Activated CD8-positive, alpha-beta memory T cell treated with anti-CD3 and anti-CD28 coated beads, Interleukin-2, amount 10 ng/mL, durations not matched to agents 7 days and 5 days (primary cell): ENCODE data around the gene POLE3. TPM values are rescaled to one million over a fixed set of nuclear protein-coding genes. Genes with fewer than 3 reads are reported as not detected.
A peak's percentile ranks its signal among the peaks of the same experiment; 100 is the strongest.
"Not testable (repeated sequence)": the region's sequence is repeated elsewhere in the genome, so short reads cannot be mapped to it uniquely, and the experiment has no call there.

ENCODE experiments used
- ATAC-seq: fragments of 150-1000 bp; cut with Tn5 transposase; one replicate; pipeline ENCODE4 v1.10.0; 2021; ENCODE audit warnings: moderate library complexity
- CTCF ChIA-PET: fragments of 350-600 bp; sonication (Branson Sonifier 250); formaldehyde crosslinking; loops from one replicate; lab custom pipeline; 2021; ENCODE audit warnings: antibody characterized with exemption; lab: Charles Lee
- DNase-seq: peaks from one replicate; pipeline ENCODE4 v3.0.0-alpha.2; 2020
- H3K27ac Mint-ChIP-seq: one replicate; pipeline ENCODE4 v1.8.0; 2021; ENCODE audit warnings: mild to moderate bottlenecking, mixed read lengths
- H3K27me3 Mint-ChIP-seq: one replicate; pipeline ENCODE4 v1.8.0; 2021; ENCODE audit warnings: mixed read lengths
- H3K36me3 Mint-ChIP-seq: one replicate; pipeline ENCODE4 v1.8.0; 2021; ENCODE audit warnings: mild to moderate bottlenecking, mixed read lengths
- H3K4me1 Mint-ChIP-seq: one replicate; pipeline ENCODE4 v1.8.0; 2021; ENCODE audit warnings: mixed read lengths
- H3K4me3 Mint-ChIP-seq: one replicate; pipeline ENCODE4 v1.8.0; 2021; ENCODE audit warnings: mild to moderate bottlenecking, moderate library complexity, mixed read lengths
- H3K9me3 Mint-ChIP-seq: one replicate; pipeline ENCODE4 v1.8.0; 2022; ENCODE audit warnings: low read depth, mixed read lengths
- total RNA-seq, 2 experiments: library from RNA; stranded (reverse); gene quantifications; one replicate each; pipeline ENCODE4 v1.2.3, GENCODE V29; 2021

The POLE3 gene
- total RNA-seq, 2 experiments from 2014 or later = 55.0 to 72.7 TPM

- CTCF ChIA-PET = interaction anchor here (1.4 to 2.0 kb wide), 2 partner anchors 229 to 231 kb away, joined by 5 to 6 read pairs; no protein-coding TSS in a partner anchor
Measured at GRCh38 chr9:113426701-113427100, 16.2 kb upstream of the POLE3 start.

GRCh38 chr9:113425072-113425471 lies 14.6 kb upstream of the POLE3 start:
- CTCF ChIA-PET = no interaction called here
- no peak overlapping the region for H3K4me3 Mint-ChIP-seq
- H3K27ac Mint-ChIP-seq = no peak overlapping the region
- no peaks in the 10 kb centered on the region for H3K4me1 Mint-ChIP-seq
- H3K9me3 Mint-ChIP-seq = no peaks in the 10 kb centered on the region
- ATAC-seq (no peak), DNase-seq (no peak)
- no peaks in the 10 kb centered on the region for H3K36me3 Mint-ChIP-seq
- H3K27me3 Mint-ChIP-seq = peaks cover 9% of the 10 kb centered on the region

More at GRCh38 chr9:113426701-113427100, 16.2 kb upstream of the POLE3 start:
- peaks cover 9% of the 10 kb centered on the region for H3K27me3 Mint-ChIP-seq
- no peak for DNase-seq
- H3K4me3 Mint-ChIP-seq = no peak overlapping the region
- no peak overlapping the region for H3K27ac Mint-ChIP-seq
- H3K36me3 Mint-ChIP-seq = no peaks in the 10 kb centered on the region
- no peaks in the 10 kb centered on the region for H3K4me1 Mint-ChIP-seq
- no peak for ATAC-seq
- no peaks in the 10 kb centered on the region for H3K9me3 Mint-ChIP-seq

- peaks cover 9% of the 10 kb centered on the region for H3K27me3 Mint-ChIP-seq
- no peak overlapping the region for H3K27ac Mint-ChIP-seq
- no peak for DNase-seq
- H3K36me3 Mint-ChIP-seq = no peaks in the 10 kb centered on the region
- H3K9me3 Mint-ChIP-seq = no peaks in the 10 kb centered on the region
- CTCF ChIA-PET = interaction anchor here (0.8 to 0.9 kb wide), 2 partner anchors 9 to 160 kb away, joined by 3 to 4 read pairs; no protein-coding TSS in a partner anchor
- no peak overlapping the region for H3K4me3 Mint-ChIP-seq
- ATAC-seq = no peak
- no peaks in the 10 kb centered on the region for H3K4me1 Mint-ChIP-seq
Measured at GRCh38 chr9:113421726-113422125, 11.3 kb upstream of the POLE3 start.

GRCh38 chr9:113417370-113417769 lies 6.9 kb upstream of the POLE3 start:
- Mint-ChIP-seq H3K27me3 (no peaks in the 10 kb centered on the region), H3K9me3 (no peaks in the 10 kb centered on the region), H3K4me3 (no peak overlapping the region), H3K36me3 (no peaks in the 10 kb centered on the region), H3K4me1 (no peaks in the 10 kb centered on the region), H3K27ac (no peak overlapping the region)
- no peak for DNase-seq
- ATAC-seq = no peak
- CTCF ChIA-PET = no interaction called here

- Mint-ChIP-seq H3K36me3 (no peaks in the 10 kb centered on the region), H3K4me3 (no peak overlapping the region), H3K27ac (no peak overlapping the region), H3K27me3 (no peaks in the 10 kb centered on the region), H3K9me3 (no peaks in the 10 kb centered on the region), H3K4me1 (peaks cover 5% of the 10 kb centered on the region)
- CTCF ChIA-PET = interaction anchor here (1.0 kb wide), 1 partner anchor 8 kb away, joined by 3 read pairs; no protein-coding TSS in a partner anchor
- DNase-seq (no peak), ATAC-seq (no peak)
Measured at GRCh38 chr9:113416149-113416721, 5.8 kb upstream of the POLE3 start.

GRCh38 chr9:113409883-113410206 lies 630 bp downstream of the POLE3 start:
- H3K27ac Mint-ChIP-seq = peak overlapping the region; percentile 99
- H3K4me3 Mint-ChIP-seq = peak overlapping the region; percentile 92

GRCh38 chr9:113409481-113409880 lies 994 bp downstream of the POLE3 start:
- no peaks in the 10 kb centered on the region for H3K27me3 Mint-ChIP-seq
- H3K4me3 Mint-ChIP-seq = peak overlapping the region; percentile 92
- peaks cover 22% of the 10 kb centered on the region for H3K36me3 Mint-ChIP-seq
- CTCF ChIA-PET = interaction anchor here (0.7 to 6.0 kb wide), 13 partner anchors 9 to 248 kb away, joined by 3 to 60 read pairs (median 4); partner anchors contain the start of genes ALAD, CDC26, FKBP15 and HDHD3
- peaks cover 37% of the 10 kb centered on the region for H3K4me1 Mint-ChIP-seq
- DNase-seq = no peak
- no peak for ATAC-seq
- H3K27ac Mint-ChIP-seq = peak overlapping the region; percentile 99
- no peaks in the 10 kb centered on the region for H3K9me3 Mint-ChIP-seq

More at GRCh38 chr9:113409883-113410206, 630 bp downstream of the POLE3 start:
- no peaks in the 10 kb centered on the region for H3K27me3 Mint-ChIP-seq
- no peaks in the 10 kb centered on the region for H3K9me3 Mint-ChIP-seq
- CTCF ChIA-PET = interaction anchor here (0.7 to 6.0 kb wide), 17 partner anchors 10 to 248 kb away, joined by 3 to 60 read pairs (median 4); partner anchors contain the start of genes ALAD, CDC26, FKBP15 and HDHD3
- peaks cover 37% of the 10 kb centered on the region for H3K4me1 Mint-ChIP-seq
- DNase-seq (no peak), ATAC-seq (no peak)
- H3K36me3 Mint-ChIP-seq = peaks cover 22% of the 10 kb centered on the region

GRCh38 chr9:113406873-113407511 lies 3.5 kb downstream of the POLE3 start:
- ATAC-seq = peak; percentile 20
- H3K9me3 Mint-ChIP-seq, H3K27me3 Mint-ChIP-seq: not testable (repeated sequence)
- Mint-ChIP-seq H3K4me1 (peaks cover 38% of the 10 kb centered on the region), H3K4me3 (peak overlapping the region; percentile 25), H3K36me3 (peaks cover 22% of the 10 kb centered on the region), H3K27ac (peak overlapping the region; percentile 75)
- DNase-seq = peak; percentile 81
- CTCF ChIA-PET = interaction anchor here (1.2 to 6.0 kb wide), 6 partner anchors 10 to 184 kb away, joined by 3 to 60 read pairs (median 4); partner anchors contain the start of genes CDC26 and PRPF4

- ATAC-seq, H3K27ac Mint-ChIP-seq: not testable (repeated sequence)
- CTCF ChIA-PET = interaction anchor here (1.6 to 6.0 kb wide), 3 partner anchors 128 to 176 kb away, joined by 5 to 60 read pairs (median 7); partner anchors contain the start of genes CDC26 and PRPF4
Measured at GRCh38 chr9:113406353-113406752, 4.1 kb downstream of the POLE3 start.

GRCh38 chr9:113403646-113404045 lies 6.8 kb downstream of the POLE3 start:
- H3K27ac Mint-ChIP-seq = no peak overlapping the region
- CTCF ChIA-PET = interaction anchor here (0.7 to 5.1 kb wide), 7 partner anchors 51 to 254 kb away, joined by 3 to 26 read pairs (median 4); partner anchors contain the start of genes CDC26, PRPF4 and WDR31
- H3K4me3 Mint-ChIP-seq = no peak overlapping the region
- no peaks in the 10 kb centered on the region for H3K9me3 Mint-ChIP-seq
- ATAC-seq = no peak
- H3K36me3 Mint-ChIP-seq = peaks cover 13% of the 10 kb centered on the region
- H3K27me3 Mint-ChIP-seq = no peaks in the 10 kb centered on the region
- peaks cover 41% of the 10 kb centered on the region for H3K4me1 Mint-ChIP-seq
- DNase-seq = no peak

More at GRCh38 chr9:113406353-113406752, 4.1 kb downstream of the POLE3 start:
- peaks cover 22% of the 10 kb centered on the region for H3K36me3 Mint-ChIP-seq
- peaks cover 39% of the 10 kb centered on the region for H3K4me1 Mint-ChIP-seq
- H3K4me3 Mint-ChIP-seq, DNase-seq, H3K27me3 Mint-ChIP-seq, H3K9me3 Mint-ChIP-seq: not testable (repeated sequence)

GRCh38 chr9:113401027-113401792 lies 9.3 kb downstream of the POLE3 start, which contains the start of gene ALAD:
Gene ALAD (minus strand): TSS chr9:113401284. CDS start chr9:113393559, 7,725 bp downstream.
- ATAC-seq (peak; percentile 100), DNase-seq (peak; percentile 99)
- Mint-ChIP-seq H3K4me1 (peaks cover 21% of the 10 kb centered on the region), H3K4me3 (peak within 1 kb of the TSS; percentile 91), H3K27me3 (no peaks in the 10 kb centered on the region), H3K27ac (peak within 1 kb of the TSS; percentile 86), H3K36me3 (no peaks in the 10 kb centered on the region), H3K9me3 (no peaks in the 10 kb centered on the region)
- CTCF ChIA-PET = interaction anchor here (0.6 to 5.1 kb wide), 31 partner anchors 9 to 262 kb away, joined by 3 to 53 read pairs (median 4); partner anchors contain the start of genes BSPRY, C9orf43, CDC26 and POLE3

- no peaks in the 10 kb centered on the region for H3K27me3 Mint-ChIP-seq
- no peaks in the 10 kb centered on the region for H3K9me3 Mint-ChIP-seq
- H3K4me1 Mint-ChIP-seq = peaks cover 21% of the 10 kb centered on the region
- peak overlapping the region; percentile 91 for H3K4me3 Mint-ChIP-seq
- H3K27ac Mint-ChIP-seq = no peak overlapping the region
- H3K36me3 Mint-ChIP-seq = no peaks in the 10 kb centered on the region
- ATAC-seq (no peak), DNase-seq (no peak)
- CTCF ChIA-PET = interaction anchor here (1.4 to 5.1 kb wide), 6 partner anchors 11 to 258 kb away, joined by 3 to 53 read pairs (median 19); partner anchors contain the start of genes C9orf43, CDC26, POLE3 and PRPF4
Measured at GRCh38 chr9:113399646-113400200, 10.8 kb downstream of the POLE3 start.
